HT1080 (cell line): ENCODE data around the gene UHRF2. TPM values are rescaled to one million over a fixed set of nuclear protein-coding genes. Genes with fewer than 3 reads are reported as not detected.

Experiments
- small RNA-seq: library from RNA; depleted of rRNA; stranded (forward); fragments of <200 nt; gene quantifications from one replicate; pipeline ENCODE3, GENCODE V24; 2014
- total RNA-seq: library from RNA; depleted of rRNA; stranded (reverse); fragments of >200 nt; shearing (Covaris generic); gene quantifications from 2 replicates; pipeline ENCODE4 v1.2.3, GENCODE V29; 2014; rRNA removed

The UHRF2 gene
- total RNA-seq, 1 experiment from 2014 or later = 58.5 TPM

Small RNA genes lying within 50 kb of the gene (small RNA-seq; reads per million reads assigned to genes)
- gene RN7SL25P = not detected

Other genes starting within 250 kb of the UHRF2 start
- gene IL33, start 197.4 kb upstream of the UHRF2 start, total RNA-seq = not detected in 2 replicates
- not detected in 2 replicates for gene TPD52L3, start 84.8 kb upstream of the UHRF2 start, total RNA-seq
- 5.3 and 5.5 TPM in 2 replicates for gene GLDC, start 232.5 kb downstream of the UHRF2 start, total RNA-seq